Measurements from ENCODE around the gene PRUNE2. TPM values are rescaled to one million over a fixed set of nuclear protein-coding genes. Genes with fewer than 3 reads are reported as not detected.

Gene PRUNE2
- total and polyA plus RNA-seq, 9 of the 15 experiments (the other 6 are each of a cell fraction or from before 2014, with no cell fraction given) = 0.05 to 0.45 (median 0.18) TPM; not detected in 1

- TF ChIP-seq FOSL1 (tag; conservative IDR thresholded peaks at IDR 0.05) (peak; percentile 94), RBM15 (IDR thresholded peaks at IDR 0.05; ENCODE audit: insufficient read depth, low read length) (no peak)
Measured at GRCh38 chr9:76818271-76818670, 87.6 kb downstream of the PRUNE2 start (continued).

- ChIA-PET POLR2A (no interaction called here), CTCF (ENCODE audit: low intra/inter-chr PET ratio) (no interaction called here)
- intact Hi-C loops (cut with micrococcal nuclease) (no loop called here), in situ Hi-C loops (cut with MboI) (loop anchor here (25.0 kb wide), 1 partner anchor 170 kb away; no protein-coding TSS in a partner anchor)
- Histone ChIP-seq H3K27me3 (ENCODE audit: control insufficient read depth in 2 of 2, insufficient read depth in 2 of 2, low read length in 2 of 2) (no peaks in the 10 kb centered on the region; a peak in 1 of 5 replicates), H3K4me1 (replicated peaks in 1 of 2; ENCODE audit: control insufficient read depth in 2 of 2, insufficient read depth in 2 of 2, low read length in 2 of 2) (no peaks in the 10 kb centered on the region), H3K4me3 (no peak overlapping the region), H3K9me3 (replicated peaks; ENCODE audit: control insufficient read depth, insufficient read depth, low read depth, low read length) (no peaks in the 10 kb centered on the region), H2AFZ (ENCODE audit: low read depth, low read length) (no peak overlapping the region), H3K36me3 (ENCODE audit: control insufficient read depth, insufficient read depth, low read length) (no peaks in the 10 kb centered on the region), H3K9ac (ENCODE audit: insufficient read depth in 1 of 2, low read depth in 2 of 2, low read length in 2 of 2) (no peak overlapping the region), H3K27ac (ENCODE audit: extremely low read depth, low read depth, low read length) (no peak overlapping the region), H3K79me2 (ENCODE audit: control insufficient read depth, insufficient read depth, low read length) (no peaks in the 10 kb centered on the region), H3K4me2 (ENCODE audit: insufficient read depth, low read length) (no peak overlapping the region), H4K20me1 (replicated peaks; ENCODE audit: control insufficient read depth, insufficient read depth, low read length) (no peaks in the 10 kb centered on the region), H3K9me1 (ENCODE audit: control insufficient read depth, insufficient read depth, low read length) (no peaks in the 10 kb centered on the region)
- DNase-seq (ENCODE audit: extremely low read depth in 1 of 4, low spot score in 3 of 4) (no peak), ATAC-seq (no peak), FAIRE-seq (no peak)
- WGBS (ENCODE audit: insufficient coverage, low coverage, missing lambda C conversion rate) = 8% methylated on average over 1 of the region's 1 CpG
- TF ChIP-seq NFRKB (IDR thresholded peaks at IDR 0.05; ENCODE audit: low read depth) = no peak
- TF ChIP-seq ZNF224 (CRISPR knock-in tag; IDR thresholded peaks at IDR 0.05) = no peak
- TF ChIP-seq C11orf30 (IDR thresholded peaks at IDR 0.05; ENCODE audit: low read depth) = no peak
- TF ChIP-seq CBX5 (IDR thresholded peaks at IDR 0.05; ENCODE audit: borderline replicate concordance, low read depth) = no peak
- TF ChIP-seq CBFA2T2 (conservative IDR thresholded peaks at IDR 0.05) = no peak
- TF ChIP-seq HMGN3 (IDR thresholded peaks at IDR 0.05; ENCODE audit: borderline replicate concordance, extremely low read depth, insufficient read length, low read depth, low read length) = no peak
- TF ChIP-seq SAFB2 (IDR thresholded peaks at IDR 0.05; ENCODE audit: borderline replicate concordance, low read depth, low read length, severe bottlenecking) = no peak
- no peak for TF ChIP-seq THRAP3 (IDR thresholded peaks at IDR 0.05; ENCODE audit: borderline replicate concordance)
- no peak for TF ChIP-seq BCL6 (CRISPR knock-in tag; IDR thresholded peaks at IDR 0.05)
- TF ChIP-seq OTX1 (CRISPR knock-in tag; IDR thresholded peaks at IDR 0.05) = no peak
- TF ChIP-seq CBX3 (IDR thresholded peaks at IDR 0.05; ENCODE audit: borderline replicate concordance in 1 of 2, low read length in 2 of 2) = no peak
- no peak for TF ChIP-seq NR2C1 (IDR thresholded peaks at IDR 0.05)
- TF ChIP-seq NR2C1 (tag; IDR thresholded peaks at IDR 0.05) = no peak
- no TSS peak for BruUV-seq (replicated peaks)
Measured at GRCh38 chr9:76817489-76817888, 88.4 kb downstream of the PRUNE2 start.

All from K562 (cell line).